ENCODE measurements around the gene MYH4. TPM values are rescaled to one million over a fixed set of nuclear protein-coding genes. Genes with fewer than 3 reads are reported as not detected.

MYH4 gene
- total RNA-seq, 2 donors from 2014 or later, result not detected

- DNase-seq (no peak), ATAC-seq (no peak)
- H3K36me3 ChIP-seq (replicated peaks in 1 of 2; ENCODE audit: insufficient read depth in 1 of 2, low read depth in 2 of 2), result no peaks in the 10 kb centered on the region
- H3K27ac ChIP-seq, result no peak overlapping the region
- TF ChIP-seq POLR2A (IDR thresholded peaks at IDR 0.05) (no peak), CTCF (IDR thresholded peaks at IDR 0.05) (no peak)
- intact Hi-C loops (cut with DNase I), result no loop called here
- 29 to 47% methylated on average over 1 of the region's 1 CpG for WGBS, 2 donors
- H3K9me3 ChIP-seq, result peaks cover 0 to under 1% (median 0%) of the 10 kb centered on the region in 3 donors
- no peaks in the 10 kb centered on the region for H3K4me1 ChIP-seq
- H3K4me3 ChIP-seq, result no peak overlapping the region
- no peaks in the 10 kb centered on the region for H3K27me3 ChIP-seq
Measured at GRCh38 chr17:10477701-10478100, 8.3 kb upstream of the MYH4 start.

GRCh38 chr17:10474536-10474935 lies 5.2 kb upstream of the MYH4 start:
- TF ChIP-seq POLR2A (IDR thresholded peaks at IDR 0.05) (no peak), CTCF (IDR thresholded peaks at IDR 0.05) (no peak)
- H3K9me3 ChIP-seq, result no peaks in the 10 kb centered on the region
- intact Hi-C loops (cut with DNase I), result no loop called here
- H3K36me3 ChIP-seq (replicated peaks in 1 of 2; ENCODE audit: insufficient read depth in 1 of 2, low read depth in 2 of 2), result no peaks in the 10 kb centered on the region
- H3K4me3 ChIP-seq, result no peak overlapping the region
- ATAC-seq (no peak), DNase-seq (no peak)
- H3K4me1 ChIP-seq, result no peaks in the 10 kb centered on the region
- H3K27me3 ChIP-seq, result no peaks in the 10 kb centered on the region
- no peak overlapping the region for H3K27ac ChIP-seq
- WGBS, 2 donors, result 58 to 61% methylated on average over 4 of the region's 4 CpGs

GRCh38 chr17:10471858-10472257 lies 2.5 kb upstream of the MYH4 start:
- DNase-seq (no peak), ATAC-seq (no peak)
- Histone ChIP-seq H3K27me3 (no peaks in the 10 kb centered on the region), H3K9me3 (no peaks in the 10 kb centered on the region), H3K27ac (no peak overlapping the region), H3K4me1 (no peaks in the 10 kb centered on the region), H3K36me3 (replicated peaks in 1 of 2; ENCODE audit: insufficient read depth in 1 of 2, low read depth in 2 of 2) (no peaks in the 10 kb centered on the region), H3K4me3 (no peak overlapping the region)
- TF ChIP-seq POLR2A (IDR thresholded peaks at IDR 0.05), result no peak
- no peak for TF ChIP-seq CTCF (IDR thresholded peaks at IDR 0.05)
- intact Hi-C loops (cut with DNase I), result no loop called here
- WGBS, 2 donors, result 88 to 93% methylated on average over 1 of the region's 1 CpG

GRCh38 chr17:10463402-10463801 lies 6.0 kb downstream of the MYH4 start:
- 49% methylated on average over 4 of the region's 4 CpGs for WGBS, 2 donors
- intact Hi-C loops (cut with DNase I), result no loop called here
- Histone ChIP-seq H3K4me1 (no peaks in the 10 kb centered on the region), H3K9me3 (no peaks in the 10 kb centered on the region), H3K36me3 (replicated peaks in 1 of 2; ENCODE audit: insufficient read depth in 1 of 2, low read depth in 2 of 2) (no peaks in the 10 kb centered on the region), H3K27ac (no peak overlapping the region), H3K27me3 (no peaks in the 10 kb centered on the region), H3K4me3 (no peak overlapping the region)
- no peak for ATAC-seq
- TF ChIP-seq POLR2A (IDR thresholded peaks at IDR 0.05) (no peak), CTCF (IDR thresholded peaks at IDR 0.05) (no peak)
- no peak for DNase-seq

GRCh38 chr17:10460062-10460461 lies 9.3 kb downstream of the MYH4 start:
- no peak overlapping the region for H3K27ac ChIP-seq
- intact Hi-C loops (cut with DNase I), result no loop called here
- H3K36me3 ChIP-seq (replicated peaks in 1 of 2; ENCODE audit: insufficient read depth in 1 of 2, low read depth in 2 of 2), result no peaks in the 10 kb centered on the region
- no peaks in the 10 kb centered on the region for H3K9me3 ChIP-seq
- no peaks in the 10 kb centered on the region for H3K4me1 ChIP-seq
- no peak for DNase-seq
- no peak for TF ChIP-seq CTCF (IDR thresholded peaks at IDR 0.05)
- 30% methylated on average over 4 of the region's 4 CpGs for WGBS, 2 donors
- ATAC-seq, result no peak
- no peak overlapping the region for H3K4me3 ChIP-seq
- H3K27me3 ChIP-seq, result no peaks in the 10 kb centered on the region

Measured in body of pancreas (tissue), 4 donors.